Tibial artery (tissue), 4 donors: Measurements from ENCODE around the gene NFKBIB.

Experiments used
- DNase-seq, 2 donors: peaks; one replicate each; pipeline ENCODE4 v3.0.0-alpha.2; 2019
- H3K27ac ChIP-seq, 2 donors: fragments of 200-600 bp; sonication (generic) in 1 of 2; 1 replicate in 1 of 2; 2 replicates in 1 of 2; pipeline ENCODE4 v1.5.1; 2018 to 2019; ENCODE audit warnings: mild to moderate bottlenecking in 1 of 2
- H3K27me3 ChIP-seq, 2 donors: fragments of 200-600 bp; sonication (generic) in 1 of 2; one replicate each; pipeline versions ENCODE4 v1.5.1 to v1.6.0; 2016 to 2019
- H3K36me3 ChIP-seq, 3 donors: fragments of 200-600 bp; sonication (generic) in 2 of 3; one replicate each; pipeline ENCODE4 v1.5.1; 2016 to 2019; ENCODE audit warnings: mild to moderate bottlenecking in 2 of 3
- H3K4me1 ChIP-seq, 4 donors: fragments of 200-600 bp; sonication (generic) in 2 of 4; 1 replicate in 3 of 4; 2 replicates in 1 of 4; pipeline ENCODE4 v1.5.1; 2016 to 2019
- H3K4me3 ChIP-seq, 2 donors: fragments of 200-600 bp; sonication (generic) in 1 of 2; 1 replicate in 1 of 2; 2 replicates in 1 of 2; pipeline ENCODE4 v1.5.1; 2018 to 2019; ENCODE audit warnings: mild to moderate bottlenecking in 2 of 2
- H3K9me3 ChIP-seq, 3 donors: fragments of 200-600 bp; sonication (generic) in 1 of 3; one replicate each; pipeline ENCODE4 v1.5.1; 2016 to 2019
- CTCF ChIP-seq, 2 experiments: fragments of 200-600 bp in 1 of 2; fragments of 450-650 bp in 1 of 2; IDR thresholded peaks; one replicate each; pipeline ENCODE4 v1.5.1; 2017 to 2019; ENCODE audit warnings: antibody characterized with exemption in 2 of 2, mild to moderate bottlenecking in 1 of 2, moderate library complexity in 1 of 2
- intact Hi-C: fragments of 100-400 bp; cut with DNase I; formaldehyde crosslinking; loops from one replicate; pipeline ENCODE4 v1.15.0; 2023; ENCODE audit warnings: low total_unique reads

Gene NFKBIB

GRCh38 chr19:38917921-38918491 lies 18.2 kb downstream of the NFKBIB start:
- no peaks in the 10 kb centered on the region for H3K27me3 ChIP-seq
- no peak overlapping the region for H3K4me3 ChIP-seq
- DNase-seq, result peak in 1 of 2 donors; percentile 49
- peaks cover 0 to 33% (median 4%) of the 10 kb centered on the region in 3 donors for H3K36me3 ChIP-seq
- H3K27ac ChIP-seq, result no peak overlapping the region
- TF ChIP-seq CTCF (IDR thresholded peaks at IDR 0.05), result no peak
- H3K9me3 ChIP-seq, result no peaks in the 10 kb centered on the region
- no peaks in the 10 kb centered on the region for H3K4me1 ChIP-seq
- intact Hi-C loops, result no loop called here

- intact Hi-C loops, result no loop called here
- Histone ChIP-seq H3K36me3 (peaks cover 0 to 33% (median 4%) of the 10 kb centered on the region in 3 donors), H3K27me3 (no peaks in the 10 kb centered on the region), H3K9me3 (no peaks in the 10 kb centered on the region), H3K4me3 (no peak overlapping the region), H3K4me1 (no peaks in the 10 kb centered on the region), H3K27ac (no peak overlapping the region)
- no peak for TF ChIP-seq CTCF (IDR thresholded peaks at IDR 0.05)
- peak in 1 of 2 donors; percentile 48 for DNase-seq
These were observed 18.8 kb downstream of the NFKBIB start for GRCh38 chr19:38918526-38918925.

- no peak for TF ChIP-seq CTCF (IDR thresholded peaks at IDR 0.05)
- Histone ChIP-seq H3K27ac (no peak overlapping the region), H3K27me3 (no peaks in the 10 kb centered on the region), H3K4me3 (no peak overlapping the region), H3K9me3 (no peaks in the 10 kb centered on the region), H3K4me1 (no peaks in the 10 kb centered on the region), H3K36me3 (peaks cover 4 to 42% (median 5%) of the 10 kb centered on the region in 3 donors)
- intact Hi-C loops, result no loop called here
- peak in 1 of 2 donors; percentile 60 for DNase-seq
These were observed 20.2 kb downstream of the NFKBIB start for GRCh38 chr19:38919837-38920601.

- TF ChIP-seq CTCF (IDR thresholded peaks at IDR 0.05), result no peak
- peaks cover 8 to 42% (median 9%) of the 10 kb centered on the region in 3 donors for H3K36me3 ChIP-seq
These were observed 21.0 kb downstream of the NFKBIB start for GRCh38 chr19:38920602-38921419.

GRCh38 chr19:38921420-38922274 lies 21.9 kb downstream of the NFKBIB start:
- no peaks in the 10 kb centered on the region for H3K4me1 ChIP-seq
- H3K27ac ChIP-seq, result no peak overlapping the region
- H3K36me3 ChIP-seq, result peaks cover 9 to 41% (median 11%) of the 10 kb centered on the region in 3 donors
- no peak overlapping the region for H3K4me3 ChIP-seq
- TF ChIP-seq CTCF (IDR thresholded peaks at IDR 0.05), result no peak
- peak in 1 of 2 donors; percentile 53 for DNase-seq
- H3K27me3 ChIP-seq, result no peaks in the 10 kb centered on the region
- H3K9me3 ChIP-seq, result no peaks in the 10 kb centered on the region
- intact Hi-C loops, result no loop called here

More at GRCh38 chr19:38920602-38921419, 21.0 kb downstream of the NFKBIB start:
- H3K9me3 ChIP-seq, result no peaks in the 10 kb centered on the region
- H3K27me3 ChIP-seq, result no peaks in the 10 kb centered on the region
- no peak for DNase-seq
- no peak overlapping the region for H3K4me3 ChIP-seq
- H3K27ac ChIP-seq, result no peak overlapping the region
- intact Hi-C loops, result no loop called here
- no peaks in the 10 kb centered on the region for H3K4me1 ChIP-seq
